VCaP (cell line): ENCODE measurements around the gene CCL1.

Source experiments
- H3K27ac ChIP-seq: fragments of 450-650 bp; 2 replicates; pipeline ENCODE4 v1.5.1; 2017
- TF ChIP-seq, protein P1 (sequence below): fragments of 450-650 bp; conservative IDR thresholded peaks from 2 replicates; pipeline ENCODE4 v1.5.1; 2017; ENCODE audit warnings: mild to moderate bottlenecking, moderate library complexity

Gene CCL1

GRCh38 chr17:34371405-34372100 lies 8.5 kb upstream of the CCL1 start:
- peak overlapping the region; percentile 40 for H3K27ac ChIP-seq
- TF ChIP-seq, protein P1, sequence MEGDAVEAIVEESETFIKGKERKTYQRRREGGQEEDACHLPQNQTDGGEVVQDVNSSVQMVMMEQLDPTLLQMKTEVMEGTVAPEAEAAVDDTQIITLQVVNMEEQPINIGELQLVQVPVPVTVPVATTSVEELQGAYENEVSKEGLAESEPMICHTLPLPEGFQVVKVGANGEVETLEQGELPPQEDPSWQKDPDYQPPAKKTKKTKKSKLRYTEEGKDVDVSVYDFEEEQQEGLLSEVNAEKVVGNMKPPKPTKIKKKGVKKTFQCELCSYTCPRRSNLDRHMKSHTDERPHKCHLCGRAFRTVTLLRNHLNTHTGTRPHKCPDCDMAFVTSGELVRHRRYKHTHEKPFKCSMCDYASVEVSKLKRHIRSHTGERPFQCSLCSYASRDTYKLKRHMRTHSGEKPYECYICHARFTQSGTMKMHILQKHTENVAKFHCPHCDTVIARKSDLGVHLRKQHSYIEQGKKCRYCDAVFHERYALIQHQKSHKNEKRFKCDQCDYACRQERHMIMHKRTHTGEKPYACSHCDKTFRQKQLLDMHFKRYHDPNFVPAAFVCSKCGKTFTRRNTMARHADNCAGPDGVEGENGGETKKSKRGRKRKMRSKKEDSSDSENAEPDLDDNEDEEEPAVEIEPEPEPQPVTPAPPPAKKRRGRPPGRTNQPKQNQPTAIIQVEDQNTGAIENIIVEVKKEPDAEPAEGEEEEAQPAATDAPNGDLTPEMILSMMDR: no peak

DNA sequence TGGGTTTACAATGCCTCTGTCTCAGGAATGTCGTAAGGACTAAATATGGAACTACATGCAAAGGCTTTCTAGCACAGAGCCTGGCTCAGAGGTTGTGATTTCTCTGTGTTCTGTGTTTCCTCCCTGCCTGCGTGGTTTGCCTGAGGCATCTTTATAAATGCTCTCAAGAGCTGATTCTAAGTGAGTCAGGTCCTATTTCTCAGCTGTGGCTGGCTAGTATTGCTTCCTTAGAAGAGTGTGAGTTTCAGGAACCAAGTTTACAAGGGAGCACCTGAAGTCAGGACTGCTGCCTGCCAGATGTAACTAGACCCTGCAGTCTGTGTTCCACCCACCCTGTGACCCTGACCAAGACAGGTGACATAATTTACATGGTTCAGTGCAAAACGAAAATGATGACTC lies 8.0 kb upstream of the CCL1 start:
- peak overlapping the region; percentile 40 for H3K27ac ChIP-seq
- TF ChIP-seq, protein P1: no peak

- TF ChIP-seq, protein P1: no peak
- H3K27ac ChIP-seq: peak overlapping the region; percentile 40
Measured at GRCh38 chr17:34370376-34370996, 7.5 kb upstream of the CCL1 start.

- H3K27ac ChIP-seq: no peak overlapping the region
Measured at GRCh38 chr17:34369571-34369970, 6.5 kb upstream of the CCL1 start.

DNA sequence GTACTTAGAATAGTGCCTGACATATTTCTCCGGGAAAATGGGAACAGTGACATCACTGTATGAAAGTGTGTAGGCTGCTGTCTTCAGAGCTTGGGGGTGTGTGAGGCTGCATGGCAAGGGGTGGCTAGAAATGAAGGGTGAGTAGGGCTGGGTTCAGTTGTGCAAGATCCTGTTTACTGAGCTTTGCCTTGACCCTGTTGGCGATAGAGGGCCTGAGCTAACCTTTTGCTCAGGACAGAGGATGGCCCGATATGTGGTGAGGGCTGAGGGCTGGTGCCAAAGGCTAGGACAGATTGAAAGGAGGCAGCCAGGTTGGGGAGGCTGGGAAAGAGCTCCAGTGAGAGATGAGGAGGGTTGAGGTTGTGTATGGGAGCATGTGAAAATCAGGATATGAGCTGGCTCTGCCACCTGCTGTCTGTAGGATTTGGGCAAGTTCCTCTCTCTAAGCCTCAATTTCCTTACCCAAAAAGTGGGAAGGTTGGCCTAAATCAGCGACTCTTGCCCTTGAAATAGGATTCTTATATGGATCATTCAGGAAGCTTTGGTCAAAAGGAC lies 6.0 kb upstream of the CCL1 start:
- H3K27ac ChIP-seq: no peak overlapping the region
- TF ChIP-seq, protein P1: no peak

More at GRCh38 chr17:34369571-34369970, 6.5 kb upstream of the CCL1 start:
- TF ChIP-seq, protein P1: no peak

DNA sequence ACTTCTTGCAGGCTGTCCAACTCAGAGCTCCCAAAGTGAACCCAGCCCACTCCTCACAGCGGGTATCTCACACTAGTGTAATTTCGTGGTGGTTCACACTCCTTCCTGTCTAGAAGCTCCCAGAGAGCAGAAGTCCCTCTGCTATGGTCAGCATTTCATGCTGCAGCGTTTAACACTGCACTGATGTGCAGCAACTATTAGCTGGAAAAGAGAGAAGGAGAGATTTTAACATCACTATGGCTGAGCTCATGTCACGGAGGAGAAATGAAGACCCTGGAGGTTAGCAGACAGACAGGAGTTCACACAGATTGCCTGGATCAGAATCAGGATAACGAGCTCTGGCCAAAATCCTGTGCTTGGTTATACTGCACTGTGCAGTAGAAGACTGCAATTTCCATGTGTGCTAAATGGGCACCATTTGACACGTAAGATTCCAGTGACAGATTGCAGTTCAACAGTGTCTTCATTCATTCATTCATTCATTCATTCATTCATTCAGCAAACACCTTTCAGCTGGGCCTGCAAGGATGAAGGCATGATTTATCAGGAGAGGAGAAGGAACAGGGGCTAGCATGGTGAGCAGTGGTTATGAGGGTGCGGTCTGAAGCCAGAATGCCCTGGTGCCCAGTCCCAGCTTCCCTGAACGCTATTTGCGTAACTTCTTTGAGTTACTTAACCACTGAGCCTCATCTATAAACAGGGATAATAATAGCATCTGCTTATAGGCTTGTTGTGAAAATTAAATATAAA lies 5.3 kb upstream of the CCL1 start:
- TF ChIP-seq, protein P1: no peak
- H3K27ac ChIP-seq: no peak overlapping the region
